Smooth muscle cell (in vitro differentiated cells): Measurements from ENCODE around the gene BMP2K. TPM values are rescaled to one million over a fixed set of nuclear protein-coding genes. Genes with fewer than 3 reads are reported as not detected.
"Not testable (repeated sequence)": the region's sequence is repeated elsewhere in the genome, so short reads cannot be mapped to it uniquely, and the experiment has no call there.

Experiments used
- DNase-seq: peaks from one replicate; lab custom pipeline; 2025; ENCODE audit not compliant: unreplicated experiment; lab: John Stamatoyannopoulos, UW
- H2AFZ ChIP-seq: fragments of 200-600 bp; sonication (generic); 2 replicates; pipeline ENCODE4 v1.6.0; 2016; ENCODE audit warnings: antibody characterized with exemption, low read depth, mild to moderate bottlenecking
- H3F3A ChIP-seq: fragments of 200-600 bp; sonication (generic); 2 replicates; pipeline ENCODE4 v1.6.0; 2017; ENCODE audit warnings: antibody characterized with exemption, low read depth
- H3K27ac ChIP-seq: fragments of 200-600 bp; sonication (generic); 2 replicates; pipeline ENCODE4 v1.5.1; 2016; ENCODE audit warnings: low read depth, mild to moderate bottlenecking
- H3K27me3 ChIP-seq: fragments of 200-600 bp; sonication (generic); 2 replicates; pipeline ENCODE4 v1.6.1; 2016; ENCODE audit warnings: low read depth, mild to moderate bottlenecking
- H3K36me3 ChIP-seq: fragments of 200-600 bp; sonication (generic); 2 replicates; pipeline ENCODE4 v1.5.1; 2016; ENCODE audit warnings: low read depth
- H3K4me1 ChIP-seq: fragments of 200-600 bp; sonication (generic); 2 replicates; pipeline ENCODE4 v1.5.1; 2016; ENCODE audit warnings: low read depth
- H3K4me2 ChIP-seq: fragments of 200-600 bp; sonication (generic); 2 replicates; pipeline ENCODE4 v1.6.0; 2016; ENCODE audit warnings: mild to moderate bottlenecking
- H3K4me3 ChIP-seq: fragments of 200-600 bp; sonication (generic); 2 replicates; pipeline ENCODE4 v1.5.1; 2016; ENCODE audit warnings: mild to moderate bottlenecking
- H3K79me2 ChIP-seq: fragments of 200-600 bp; sonication (generic); 2 replicates; pipeline ENCODE4 v1.6.0; 2016; ENCODE audit warnings: low read depth, mild to moderate bottlenecking
- H3K9ac ChIP-seq: fragments of 200-600 bp; sonication (generic); 2 replicates; pipeline ENCODE4 v1.6.0; 2016; ENCODE audit warnings: low read depth
- H3K9me3 ChIP-seq: fragments of 200-600 bp; sonication (generic); replicated peaks from 2 replicates; pipeline ENCODE4 v1.5.1; 2016; ENCODE audit warnings: low read depth
- H4K20me1 ChIP-seq: fragments of 200-600 bp; sonication (generic); 2 replicates; pipeline ENCODE4 v1.6.0; 2016; ENCODE audit warnings: low read depth
- CTCF ChIP-seq: fragments of 200-600 bp; sonication (generic); IDR thresholded peaks from 2 replicates; pipeline ENCODE4 v1.5.1; 2017; ENCODE audit warnings: borderline replicate concordance, mild to moderate bottlenecking, antibody characterized with exemption; ENCODE audit not compliant: insufficient read depth, poor library complexity, severe bottlenecking
- WGBS: methylation state at CpG from one replicate; pipeline ENCODE4 v1.1.7; 2016; ENCODE audit warnings: low lambda C conversion rate; 5-methylcytosine and 5-hydroxymethylcytosine counted together
- polyA plus RNA-seq: library from polyadenylated mRNA; unstranded; fragments of >200 nt; fragmentation: Nextera tagmentation; extraction: Ambion mirVana; gene quantifications from 2 replicates; pipeline ENCODE4 v1.2.1, GENCODE V29; 2016
- total RNA-seq: library from RNA; depleted of rRNA; stranded (reverse); fragments of >200 nt; gene quantifications from 2 replicates; pipeline ENCODE4 v1.2.3, GENCODE V29; 2014

BMP2K gene
- total and polyA plus RNA-seq, 2 experiments from 2014 or later: 3.9 to 32.0 TPM

GRCh38 chr4:78824001-78824400, 47.9 kb downstream of the BMP2K start:
- Histone ChIP-seq H3K27me3 (no peaks in the 10 kb centered on the region), H3K27ac (no peak overlapping the region), H3K4me1 (no peaks in the 10 kb centered on the region), H3K4me2 (no peak overlapping the region), H3K4me3 (no peak overlapping the region), H3K36me3 (no peaks in the 10 kb centered on the region), H3K79me2 (peaks cover 47% of the 10 kb centered on the region), H3K9ac (no peak overlapping the region), H3F3A (no peaks in the 10 kb centered on the region), H4K20me1 (peaks cover 33% of the 10 kb centered on the region), H2AFZ (no peak overlapping the region), H3K9me3 (no peaks in the 10 kb centered on the region)
- no peak for TF ChIP-seq CTCF
- DNase-seq: no peak
- 100% methylated on average over 1 of the region's 1 CpG for WGBS

GRCh38 chr4:78827191-78827590, 51.0 kb downstream of the BMP2K start:
- Histone ChIP-seq H3K27me3 (no peaks in the 10 kb centered on the region), H3K4me2 (no peak overlapping the region), H3F3A (no peaks in the 10 kb centered on the region), H3K27ac (no peak overlapping the region), H2AFZ (no peak overlapping the region), H3K9ac (no peak overlapping the region), H4K20me1 (peaks cover 7% of the 10 kb centered on the region), H3K4me3 (no peak overlapping the region), H3K79me2 (peaks cover 17% of the 10 kb centered on the region), H3K4me1 (no peaks in the 10 kb centered on the region), H3K36me3 (no peaks in the 10 kb centered on the region), H3K9me3 (no peaks in the 10 kb centered on the region)
- 95% methylated on average over 3 of the region's 3 CpGs for WGBS
- TF ChIP-seq CTCF: no peak
- DNase-seq: no peak

GRCh38 chr4:78829296-78829695, 53.1 kb downstream of the BMP2K start:
- Histone ChIP-seq H2AFZ (no peak overlapping the region), H3F3A (no peaks in the 10 kb centered on the region), H3K4me3 (no peak overlapping the region), H3K36me3 (peaks cover 3% of the 10 kb centered on the region), H3K9me3 (no peaks in the 10 kb centered on the region), H4K20me1 (peaks cover 4% of the 10 kb centered on the region), H3K4me1 (no peaks in the 10 kb centered on the region), H3K9ac (no peak overlapping the region), H3K79me2 (peaks cover 4% of the 10 kb centered on the region), H3K27ac (no peak overlapping the region), H3K27me3 (no peaks in the 10 kb centered on the region), H3K4me2 (no peak overlapping the region)
- no peak for DNase-seq
- no peak for TF ChIP-seq CTCF

- not testable (repeated sequence) for H3K9me3 ChIP-seq, H3K4me2 ChIP-seq, H3K27me3 ChIP-seq, H2AFZ ChIP-seq, H3K79me2 ChIP-seq, H3K4me3 ChIP-seq, H3K27ac ChIP-seq, DNase-seq, H3K36me3 ChIP-seq, H4K20me1 ChIP-seq, H3K4me1 ChIP-seq, H3K9ac ChIP-seq, H3F3A ChIP-seq
- 96% methylated on average over 3 of the region's 3 CpGs for WGBS
These were observed 63.5 kb downstream of the BMP2K start for GRCh38 chr4:78839676-78840075.

GRCh38 chr4:78840286-78840685, 64.1 kb downstream of the BMP2K start:
- not testable (repeated sequence) for H3K79me2 ChIP-seq

More at GRCh38 chr4:78840286-78840685, 64.1 kb downstream of the BMP2K start:
- H3K4me2 ChIP-seq, H3K9me3 ChIP-seq, H3K27ac ChIP-seq, H3K36me3 ChIP-seq, H3K4me3 ChIP-seq, H3F3A ChIP-seq, H3K27me3 ChIP-seq, H3K9ac ChIP-seq, H3K4me1 ChIP-seq, H2AFZ ChIP-seq, DNase-seq, H4K20me1 ChIP-seq: not testable (repeated sequence)
- WGBS: 98% methylated on average over 4 of the region's 4 CpGs
